Ishikawa (cell line): Measurements from ENCODE around the gene SPNS1.

Experiments
- CEBPB ChIP-seq: IDR thresholded peaks from 2 replicates; pipeline ENCODE4 v1.6.1; 2012
- CREB1 ChIP-seq: IDR thresholded peaks from 2 replicates; pipeline ENCODE4 v1.6.1; 2012; ENCODE audit warnings: low read depth
- EGR1 ChIP-seq: IDR thresholded peaks from 2 replicates; pipeline ENCODE4 v1.6.1; 2012
- EP300 ChIP-seq: IDR thresholded peaks from 2 replicates; pipeline ENCODE4 v1.6.1; 2012; ENCODE audit warnings: borderline replicate concordance
- FOXM1 ChIP-seq: IDR thresholded peaks from 2 replicates; pipeline ENCODE4 v1.6.1; 2012; ENCODE audit warnings: low read depth, borderline replicate concordance
- MAX ChIP-seq: IDR thresholded peaks from 2 replicates; pipeline ENCODE4 v1.6.1; 2012
- NFIC ChIP-seq: IDR thresholded peaks from 2 replicates; pipeline ENCODE4 v1.6.1; 2012
- RAD21 ChIP-seq: IDR thresholded peaks from 2 replicates; pipeline ENCODE4 v1.6.1; 2012; ENCODE audit warnings: low read depth
- REST ChIP-seq: IDR thresholded peaks from 2 replicates; pipeline ENCODE4 v1.6.1; 2012; ENCODE audit warnings: low read depth, mild to moderate bottlenecking
- TAF1 ChIP-seq: IDR thresholded peaks from 2 replicates; pipeline ENCODE4 v1.6.1; 2012; ENCODE audit warnings: low read depth, mild to moderate bottlenecking
- TCF12 ChIP-seq: IDR thresholded peaks from 2 replicates; pipeline ENCODE4 v1.6.1; 2012; ENCODE audit warnings: low read depth
- TEAD4 ChIP-seq: IDR thresholded peaks from 2 replicates; pipeline ENCODE4 v1.6.1; 2012
- USF1 ChIP-seq: IDR thresholded peaks from 2 replicates; pipeline ENCODE4 v1.6.1; 2012
- YY1 ChIP-seq: IDR thresholded peaks from 2 replicates; pipeline ENCODE4 v1.6.1; 2012; ENCODE audit warnings: low read depth
- ZBTB7A ChIP-seq: IDR thresholded peaks from 2 replicates; pipeline ENCODE4 v1.6.1; 2012; ENCODE audit warnings: low read depth

SPNS1 gene

GRCh38 chr16:28977703-28978662 is 3.4 kb downstream of the SPNS1 start:
- no peak for TF ChIP-seq TCF12
- peak; percentile 42; the same call in 1 of the 2 replicates for TF ChIP-seq RAD21
- TF ChIP-seq ZBTB7A = peak; percentile 60; the same call in 1 of the 2 replicates

DNA sequence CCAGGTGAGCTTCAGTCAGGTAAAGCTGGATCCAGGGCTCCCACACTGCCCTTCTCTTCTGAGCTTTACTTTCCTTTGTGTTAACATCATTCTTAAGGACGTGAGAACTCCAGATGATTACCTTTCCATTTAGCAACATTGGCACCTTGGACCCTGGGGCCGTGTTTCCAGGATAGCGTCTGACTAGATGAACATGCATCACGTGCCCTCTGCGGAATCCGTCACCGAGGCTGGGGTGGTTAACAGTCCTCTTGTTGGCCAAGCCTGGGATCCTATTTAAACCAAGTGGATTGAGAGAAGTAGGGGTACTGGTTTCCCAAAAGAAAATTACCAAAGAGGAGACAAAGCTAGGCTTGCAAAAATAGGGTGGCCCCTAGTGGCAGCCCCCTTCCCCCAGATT is 6.4 kb downstream of the SPNS1 start:
- TF ChIP-seq RAD21 (no peak), REST (no peak), TAF1 (no peak), ZBTB7A (no peak), EP300 (no peak), CEBPB (no peak), NFIC (no peak), MAX (no peak), EGR1 (no peak), FOXM1 (no peak), CREB1 (no peak), TEAD4 (no peak)

- TF ChIP-seq RAD21 (peak; percentile 17; the same call in 1 of the 2 replicates), TEAD4 (no peak)
These were observed 6.9 kb downstream of the SPNS1 start for GRCh38 chr16:28981517-28981916.

DNA sequence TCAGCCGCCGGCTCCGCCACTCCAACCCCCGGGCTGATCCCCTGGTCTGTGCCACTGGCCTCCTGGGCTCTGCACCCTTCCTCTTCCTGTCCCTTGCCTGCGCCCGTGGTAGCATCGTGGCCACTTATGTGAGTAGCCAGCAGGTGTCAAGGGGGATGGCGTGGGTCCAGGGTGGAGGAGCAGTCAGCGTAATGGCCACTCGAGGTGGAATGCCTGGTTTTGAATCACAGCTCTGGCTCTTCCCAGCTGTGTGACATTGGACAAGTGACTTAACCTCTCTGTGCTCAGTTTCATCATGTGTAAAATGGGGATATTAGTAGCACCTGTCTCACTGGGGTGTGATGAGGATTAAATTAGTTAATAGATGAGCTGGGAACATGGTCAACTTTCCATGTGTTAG is 7.8 kb downstream of the SPNS1 start:
- TF ChIP-seq FOXM1 (no peak), TCF12 (no peak), ZBTB7A (no peak), CREB1 (no peak), USF1 (no peak), CEBPB (no peak), EP300 (no peak), REST (no peak), TEAD4 (no peak), YY1 (no peak), EGR1 (no peak), NFIC (no peak), TAF1 (no peak), MAX (no peak)

GRCh38 chr16:28982949-28983348 is 8.4 kb downstream of the SPNS1 start:
- TF ChIP-seq CREB1 (no peak), EP300 (no peak), MAX (no peak), ZBTB7A (no peak), RAD21 (no peak), REST (no peak), FOXM1 (no peak), TEAD4 (no peak), CEBPB (no peak), EGR1 (no peak), NFIC (no peak), YY1 (no peak), TCF12 (no peak)
